ENCODE measurements around the gene RGS19.

Gene RGS19

GRCh38 chr20:64049060-64049877 lies 30.0 kb downstream of the RGS19 start, which contains the start of gene SOX18:
SOX18 (minus strand) TSS chr20:64049639; CDS start chr20:64049516, 123 bp downstream.
- no peak for DNase-seq (ENCODE audit: low read depth in 2 of 2)

GRCh38 chr20:64048402-64049044 lies 30.8 kb downstream of the RGS19 start:
- DNase-seq (ENCODE audit: low read depth in 2 of 2) = no peak

- DNase-seq (ENCODE audit: low read depth in 2 of 2) = no peak
These were observed 31.3 kb downstream of the RGS19 start for GRCh38 chr20:64047968-64048401.

- DNase-seq (ENCODE audit: low read depth in 2 of 2) = no peak
These were observed 32.3 kb downstream of the RGS19 start for GRCh38 chr20:64047046-64047389.

- DNase-seq (ENCODE audit: low read depth in 2 of 2) = no peak
These were observed 33.8 kb downstream of the RGS19 start for GRCh38 chr20:64045346-64046011.

- no peak for DNase-seq (ENCODE audit: low read depth in 2 of 2)
These were observed 34.7 kb downstream of the RGS19 start for GRCh38 chr20:64044484-64045247.

- no peak for DNase-seq (ENCODE audit: low read depth in 2 of 2)
These were observed 35.5 kb downstream of the RGS19 start for GRCh38 chr20:64043768-64044167.

GRCh38 chr20:64042054-64042781 lies 37.1 kb downstream of the RGS19 start:
- no peak for DNase-seq (ENCODE audit: low read depth in 2 of 2)

- DNase-seq (ENCODE audit: low read depth in 2 of 2) = no peak
These were observed 37.6 kb downstream of the RGS19 start for GRCh38 chr20:64041781-64042053.

- DNase-seq (ENCODE audit: low read depth in 2 of 2) = no peak
These were observed 38.1 kb downstream of the RGS19 start for GRCh38 chr20:64041040-64041780.

- DNase-seq (ENCODE audit: low read depth in 2 of 2) = no peak
These were observed 38.9 kb downstream of the RGS19 start for GRCh38 chr20:64040231-64041039.

- DNase-seq (ENCODE audit: low read depth in 2 of 2) = no peak
These were observed 39.8 kb downstream of the RGS19 start for GRCh38 chr20:64039293-64040160.

- DNase-seq (ENCODE audit: low read depth in 2 of 2) = peak; percentile 69 to 73
These were observed 40.6 kb downstream of the RGS19 start for GRCh38 chr20:64038565-64039292.

GRCh38 chr20:64038224-64038564 lies 41.1 kb downstream of the RGS19 start:
- DNase-seq (ENCODE audit: low read depth in 2 of 2) = no peak

GRCh38 chr20:64037498-64038213 lies 41.7 kb downstream of the RGS19 start:
- DNase-seq (ENCODE audit: low read depth in 2 of 2) = no peak

- DNase-seq (ENCODE audit: low read depth in 2 of 2) = no peak
These were observed 42.2 kb downstream of the RGS19 start for GRCh38 chr20:64037199-64037497.

- DNase-seq (ENCODE audit: low read depth in 2 of 2) = peak; percentile 35 to 46
These were observed 42.7 kb downstream of the RGS19 start for GRCh38 chr20:64036346-64037198.

Measured in stimulated activated CD8-positive, alpha-beta memory T cell treated with anti-CD3 and anti-CD28 coated beads, Interleukin-15, amount 100 ng/mL, for 48 hours (primary cell).